PFSK-1 (cell line): Measurements from ENCODE around the gene HOXD12.

Experiments used
- FOXP2 ChIP-seq: optimal IDR thresholded peaks from 2 replicates; pipeline ENCODE3; 2011; ENCODE audit warnings: borderline replicate concordance, control low read depth, inconsistent platforms; ENCODE audit not compliant: insufficient read depth; ENCODE audit errors: extremely low read length, extremely low read depth
- POLR2AphosphoS5 ChIP-seq: IDR thresholded peaks from 2 replicates; pipeline ENCODE4 v1.6.1; 2012; ENCODE audit warnings: low read depth, mild to moderate bottlenecking, control low read depth, low read length, moderate library complexity
- REST ChIP-seq, 2 experiments: IDR thresholded peaks; 2 replicates each; pipeline versions ENCODE4 v1.6.1 to v1.8.0; 2011 to 2012; ENCODE audit warnings: low read depth in 2 of 2, low read length in 2 of 2, control low read depth in 1 of 2, inconsistent platforms in 1 of 2, mild to moderate bottlenecking in 1 of 2, moderate library complexity in 1 of 2; ENCODE audit not compliant: insufficient read depth in 1 of 2
- SIN3A ChIP-seq: IDR thresholded peaks from 2 replicates; pipeline ENCODE4 v1.6.1; 2012; ENCODE audit warnings: mild to moderate bottlenecking, low read length, moderate library complexity, borderline replicate concordance; ENCODE audit not compliant: insufficient read depth
- TAF1 ChIP-seq: IDR thresholded peaks from 2 replicates; pipeline ENCODE4 v1.6.1; 2012; ENCODE audit warnings: low read length, control low read depth, borderline replicate concordance; ENCODE audit not compliant: insufficient read depth

- TF ChIP-seq REST (IDR thresholded peaks at IDR 0.05; ENCODE audit: insufficient read depth in 1 of 2, low read depth in 2 of 2, low read length in 2 of 2): no peak
- TF ChIP-seq TAF1: no peak
- TF ChIP-seq POLR2AphosphoS5: no peak
- no peak for TF ChIP-seq SIN3A
- TF ChIP-seq FOXP2: no peak
These were observed 19.2 kb downstream of the HOXD12 start for GRCh38 chr2:176118601-176119339.
